NCI-H460 (cell line): ENCODE measurements around the gene AMD1. TPM values are rescaled to one million over a fixed set of nuclear protein-coding genes. Genes with fewer than 3 reads are reported as not detected.
"Not testable (repeated sequence)": the region's sequence is repeated elsewhere in the genome, so short reads cannot be mapped to it uniquely, and the experiment has no call there.

Experiments
- DNase-seq: peaks from one replicate; pipeline ENCODE4 v3.0.0-alpha.2; 2016; ENCODE audit warnings: low read depth; ENCODE audit errors: extremely low read depth
- total RNA-seq: library from RNA; depleted of rRNA; stranded (reverse); fragments of >200 nt; shearing (Covaris generic); gene quantifications from 2 replicates; pipeline ENCODE4 v1.2.3, GENCODE V29; 2014

Gene AMD1
- total RNA-seq, 1 experiment from 2014 or later: 100 TPM

DNA sequence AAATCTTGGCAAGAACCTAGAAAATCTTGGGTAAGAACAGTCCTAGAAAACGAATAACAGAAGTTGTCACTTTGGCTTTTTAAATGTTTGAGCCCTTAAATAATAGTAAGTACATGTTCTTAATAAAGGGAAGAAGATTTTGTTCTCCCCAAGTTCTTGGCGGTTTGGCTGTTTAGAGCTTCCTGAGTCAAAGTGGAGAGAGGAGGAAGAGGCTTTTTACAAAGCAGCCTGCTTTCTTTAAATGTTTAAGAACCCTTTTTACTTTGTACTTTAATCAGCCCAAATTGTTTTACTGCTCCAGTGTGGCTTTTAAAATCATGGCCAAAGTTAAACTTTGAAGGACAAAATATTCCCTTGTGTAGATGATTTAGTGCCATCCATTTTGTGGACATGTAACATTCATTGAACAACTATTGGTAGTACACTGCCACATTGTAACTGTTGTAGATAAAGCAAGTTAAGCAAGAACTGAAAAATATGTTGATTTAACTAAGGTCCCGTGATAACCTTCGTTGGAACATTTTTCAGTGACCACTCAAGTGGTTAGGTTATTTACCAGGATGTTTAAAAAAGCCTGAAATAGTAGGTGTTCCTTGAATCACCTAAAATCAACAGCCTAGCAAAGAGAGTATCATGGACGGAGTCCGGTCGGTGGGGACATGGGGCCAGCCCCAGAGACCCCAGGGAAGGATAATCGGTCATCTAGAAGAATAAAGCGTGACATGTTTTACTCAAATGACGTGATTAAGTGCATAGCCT lies 2.4 kb downstream of the AMD1 start:
- no peak for DNase-seq

- no peak for DNase-seq
Measured at GRCh38 chr6:110877569-110877968, 3.0 kb downstream of the AMD1 start.

- no peak for DNase-seq
Measured at GRCh38 chr6:110878751-110879522, 4.4 kb downstream of the AMD1 start.

GRCh38 chr6:110880651-110881050 lies 6.1 kb downstream of the AMD1 start:
- no peak for DNase-seq

DNA sequence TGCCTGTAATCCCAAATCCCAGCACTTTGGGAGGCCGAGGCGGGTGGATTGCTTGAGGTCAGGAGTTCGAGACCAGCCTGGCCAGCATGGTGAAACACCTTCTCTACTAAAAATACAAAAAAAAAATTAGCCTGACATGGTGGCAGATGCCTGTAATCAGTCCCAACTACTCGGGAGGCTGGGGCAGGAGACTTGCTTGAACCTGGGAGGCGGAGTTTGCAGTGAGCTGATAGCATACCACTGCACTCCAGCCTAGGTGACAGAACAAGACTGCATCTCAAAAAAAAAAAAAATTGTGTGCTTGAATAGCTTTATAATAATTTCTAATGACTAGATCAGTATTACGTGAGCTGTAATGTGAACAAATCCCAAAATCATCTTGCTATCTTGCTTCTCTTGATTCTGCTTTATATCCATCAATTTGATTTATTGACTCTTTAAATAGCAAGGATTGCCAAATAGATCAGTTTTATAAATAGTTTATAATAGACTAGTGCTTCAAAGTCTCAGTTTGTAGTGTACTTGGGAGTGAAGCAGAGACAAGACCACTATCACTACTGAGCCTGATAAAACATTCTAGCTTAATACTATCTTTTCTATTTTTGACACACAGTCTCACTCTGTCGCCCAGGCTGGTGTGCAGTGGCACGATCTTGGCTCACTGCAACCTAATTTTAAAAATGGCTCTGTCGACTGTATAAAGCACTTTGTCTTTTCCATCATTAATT lies 7.1 kb downstream of the AMD1 start:
- no peak for DNase-seq

GRCh38 chr6:110882274-110882619 lies 7.7 kb downstream of the AMD1 start:
- DNase-seq: no peak

GRCh38 chr6:110882824-110883554 lies 8.4 kb downstream of the AMD1 start:
- no peak for DNase-seq

DNA sequence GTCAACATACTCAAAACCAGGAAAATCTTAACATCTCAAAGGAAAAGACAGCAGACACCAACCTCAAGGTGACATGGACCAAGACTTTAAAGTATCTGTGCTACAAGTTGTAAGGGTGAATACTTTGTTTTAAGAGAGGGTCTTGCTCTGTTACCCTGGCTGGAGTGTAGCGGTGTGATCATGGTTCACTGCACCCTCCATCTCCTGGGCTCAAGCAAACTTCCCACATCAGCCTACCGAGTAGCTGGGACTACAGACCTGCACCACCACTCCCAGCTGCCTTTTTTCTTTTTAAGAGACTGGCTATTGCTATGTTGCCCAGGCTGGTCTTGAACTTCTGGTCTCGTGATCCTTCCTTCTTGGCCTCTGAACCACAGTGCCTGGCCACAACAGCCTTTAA lies 9.7 kb downstream of the AMD1 start:
- DNase-seq: no peak

DNA sequence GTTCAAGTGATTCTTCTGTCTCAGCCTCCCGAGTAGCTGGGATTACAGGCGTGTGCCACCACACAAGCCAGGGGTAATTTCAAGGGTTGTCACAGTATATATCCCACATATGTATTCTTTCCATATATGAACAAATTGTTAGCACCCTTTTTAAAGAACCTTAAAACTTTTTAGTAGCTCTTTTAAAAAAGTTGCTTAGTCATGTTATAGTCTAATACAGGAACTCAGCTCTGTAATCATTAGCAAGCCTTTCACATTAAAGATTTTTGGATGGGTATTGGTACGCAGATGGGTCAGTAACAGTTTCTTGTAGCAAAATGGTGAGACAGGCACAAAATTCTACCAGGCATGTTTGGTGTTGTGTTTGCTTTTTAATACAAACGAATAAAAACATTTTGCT lies 10.9 kb downstream of the AMD1 start:
- DNase-seq: no peak

GRCh38 chr6:110886555-110887167 lies 12.1 kb downstream of the AMD1 start:
- DNase-seq: no peak

- no peak for DNase-seq
Measured at GRCh38 chr6:110890288-110890687, 15.7 kb downstream of the AMD1 start.

DNA sequence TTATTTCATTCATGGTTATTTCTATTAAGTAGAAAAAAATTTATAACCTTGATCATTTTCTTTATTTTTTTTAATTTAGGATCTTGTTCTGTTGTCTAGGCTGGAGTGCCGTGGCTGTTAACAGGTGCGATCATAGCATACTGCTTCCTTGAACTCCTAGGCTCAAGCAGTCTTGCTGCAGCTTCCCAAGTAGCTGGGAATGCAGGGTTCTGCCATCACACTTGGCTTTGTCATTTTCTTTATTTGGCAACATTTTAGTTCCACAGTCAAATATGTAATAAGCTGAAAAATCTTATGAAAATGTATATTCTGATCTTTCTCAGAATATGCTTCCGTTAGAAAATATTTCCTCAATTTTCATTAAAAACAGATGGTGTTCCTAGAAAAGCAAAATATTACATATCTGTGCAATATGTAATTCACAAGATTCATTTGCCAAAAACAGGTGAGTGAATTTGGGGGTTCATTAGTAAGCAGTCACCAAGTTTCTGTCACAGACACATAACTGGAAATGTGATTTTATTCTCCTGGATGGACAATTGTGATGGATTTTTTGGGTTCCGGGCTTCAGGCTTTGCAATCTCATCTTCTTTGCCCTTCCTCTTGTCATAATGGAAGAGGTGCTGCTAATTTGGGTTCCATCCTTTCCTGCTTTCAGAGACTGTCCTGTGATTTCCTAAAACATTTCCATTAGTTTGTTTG lies 21.5 kb downstream of the AMD1 start:
- DNase-seq: no peak

DNA sequence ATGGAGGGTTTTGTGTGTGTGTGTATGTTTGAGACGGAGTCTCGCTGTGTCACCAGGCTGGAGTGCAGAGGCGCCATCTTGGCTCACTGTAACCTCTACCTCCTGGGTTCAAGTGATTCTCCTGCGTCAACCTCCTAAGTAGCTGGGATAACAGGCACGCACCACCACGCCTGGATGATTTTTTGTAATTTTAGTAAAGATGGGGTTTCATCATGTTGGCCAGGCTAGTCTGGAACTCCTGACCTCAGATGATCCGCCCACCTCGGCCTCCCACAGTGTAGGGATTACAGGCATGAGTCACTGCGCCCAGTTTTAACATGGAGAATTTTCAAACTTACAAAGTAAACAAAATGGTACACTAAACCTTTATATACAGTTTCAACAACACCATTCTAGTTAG lies 22.8 kb downstream of the AMD1 start:
- DNase-seq: no peak

DNA sequence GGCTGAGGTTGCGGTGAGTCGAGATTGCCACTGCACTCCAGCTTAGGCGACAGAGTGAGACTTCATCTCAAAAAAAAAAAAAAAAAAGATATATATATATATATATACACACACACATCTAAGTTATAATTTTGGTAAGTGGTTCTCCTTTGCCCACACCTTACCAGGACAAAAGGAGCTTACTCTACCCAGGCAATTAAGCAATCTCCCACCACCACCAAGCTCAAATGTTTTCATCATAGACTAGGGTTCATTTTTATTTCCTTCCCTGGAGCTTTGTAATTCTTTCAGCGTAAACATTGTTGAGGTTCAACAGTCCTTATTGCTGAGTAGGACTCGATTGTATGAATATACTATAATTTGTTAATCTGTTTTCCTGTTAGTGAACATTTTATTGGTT lies 23.5 kb downstream of the AMD1 start:
- no peak for DNase-seq

DNA sequence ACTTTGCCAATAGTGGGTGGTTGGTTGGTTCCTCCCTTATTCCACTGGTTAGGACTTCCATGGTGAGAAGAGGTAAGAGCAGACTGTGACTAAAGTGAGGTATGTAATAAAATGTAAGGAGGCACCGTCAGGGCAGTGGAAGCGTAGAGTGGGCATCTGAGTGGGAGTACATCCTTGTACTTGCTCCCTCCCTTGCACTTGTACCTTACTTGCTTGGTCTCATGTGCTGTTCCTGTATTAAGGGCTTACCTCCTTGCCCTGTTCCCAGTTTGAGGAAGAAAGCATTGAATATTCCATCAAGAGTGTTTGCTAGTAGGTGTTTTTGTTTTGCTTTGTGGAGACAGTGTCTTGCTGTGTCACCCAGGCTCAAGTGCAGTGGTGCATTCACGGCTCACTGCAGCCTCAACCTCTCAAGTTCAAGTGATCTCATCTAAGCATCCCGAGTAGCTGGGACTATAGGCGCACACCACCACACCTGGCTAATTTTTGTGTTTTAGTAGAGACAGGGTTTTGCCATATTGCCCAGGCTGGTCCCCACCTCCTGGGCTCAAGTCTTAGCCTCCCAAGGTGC lies 25.5 kb downstream of the AMD1 start:
- no peak for DNase-seq

GRCh38 chr6:110901601-110902000 lies 27.0 kb downstream of the AMD1 start:
- DNase-seq: not testable (repeated sequence)

DNA sequence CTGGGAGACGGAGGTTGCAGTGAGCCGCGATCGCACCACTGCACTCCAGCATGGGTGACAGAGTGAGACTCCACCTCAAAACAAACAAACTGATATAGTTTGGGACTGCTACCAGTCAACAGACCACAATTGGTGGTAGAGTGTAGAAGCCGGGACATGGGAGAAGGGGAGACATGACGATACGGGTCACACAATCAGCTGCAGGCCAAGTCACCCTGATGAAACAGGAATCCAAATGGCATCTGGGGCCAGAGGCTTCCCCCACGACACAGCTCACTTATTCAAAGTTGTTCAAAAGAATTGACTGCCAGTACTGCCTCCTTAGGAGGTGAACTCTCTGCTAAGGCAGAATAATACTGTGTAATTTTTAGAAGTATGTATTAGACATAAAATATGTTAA lies 27.5 kb downstream of the AMD1 start:
- no peak for DNase-seq

DNA sequence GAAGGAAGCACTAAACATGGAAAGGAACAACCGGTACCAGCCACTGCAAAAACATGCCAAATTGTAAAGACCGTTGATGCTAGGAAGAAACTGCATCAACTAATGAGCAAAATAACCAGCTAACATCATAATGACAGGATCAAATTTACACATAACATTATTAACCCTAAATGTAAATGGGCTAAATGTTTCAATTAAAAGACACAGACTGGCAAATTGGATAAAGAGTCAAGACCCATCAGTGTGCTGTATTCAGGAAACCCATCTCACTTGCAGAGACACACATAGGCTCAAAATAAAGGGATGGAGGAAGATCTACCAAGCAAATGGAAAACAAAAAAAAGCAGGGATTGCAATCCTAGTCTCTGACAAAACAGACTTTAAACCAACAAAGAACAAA lies 31.7 kb downstream of the AMD1 start:
- DNase-seq: not testable (repeated sequence)

GRCh38 chr6:110930781-110931180 lies 56.2 kb downstream of the AMD1 start:
- DNase-seq: no peak

DNA sequence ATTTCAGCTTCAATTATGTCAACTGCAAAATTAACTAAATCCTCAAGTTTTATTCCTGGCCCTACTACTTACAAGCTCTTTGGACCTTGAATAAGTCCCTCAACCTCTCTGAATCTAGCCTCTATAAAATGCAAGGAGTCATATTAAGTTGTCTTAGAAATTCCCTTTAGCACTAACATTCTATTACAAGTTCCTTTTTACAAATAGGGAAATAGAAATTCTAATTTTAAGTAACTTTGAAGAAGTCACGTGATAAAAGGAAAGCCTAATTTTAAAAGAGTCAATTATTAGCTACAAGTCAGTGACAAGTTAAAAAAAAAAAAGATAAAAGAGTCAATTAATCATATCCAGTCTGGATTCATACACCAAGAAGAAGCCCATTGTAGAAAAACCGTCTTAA lies 59.3 kb downstream of the AMD1 start:
- no peak for DNase-seq
